ENCODE results near the gene GNL1. TPM values are rescaled to one million over a fixed set of nuclear protein-coding genes. Genes with fewer than 3 reads are reported as not detected.

The GNL1 gene
- total RNA-seq, 4 donors from 2014 or later: 13.5 to 34.1 (median 20.7) TPM

DNA sequence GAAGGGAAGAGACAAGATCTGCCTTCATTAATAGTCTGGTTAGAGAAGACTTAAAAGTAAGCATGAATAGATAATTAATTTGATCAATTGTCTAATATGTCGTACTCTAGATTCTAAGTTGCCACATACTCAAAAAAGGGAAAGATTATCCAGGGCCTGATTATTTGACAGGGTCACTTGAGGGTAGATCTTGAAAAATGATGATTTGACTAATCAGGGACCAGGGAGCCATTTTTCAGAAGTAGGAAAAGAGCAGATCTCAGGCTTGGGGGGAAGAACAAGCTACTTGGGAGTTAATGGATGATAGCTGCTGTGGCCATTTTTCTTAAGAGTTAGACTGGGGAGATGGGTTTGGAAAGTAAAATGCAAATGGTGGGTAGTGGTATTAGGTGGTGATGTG is 36.0 kb upstream of the GNL1 start:
- intact Hi-C loops (cut with DNase I; ENCODE audit: low total_unique reads): no loop called here
- 97 to 100% methylated on average over 1 of the region's 1 CpG for WGBS, 2 donors (ENCODE audit: low coverage in 1 of 2)
- no peak overlapping the region for H3K27ac ChIP-seq

DNA sequence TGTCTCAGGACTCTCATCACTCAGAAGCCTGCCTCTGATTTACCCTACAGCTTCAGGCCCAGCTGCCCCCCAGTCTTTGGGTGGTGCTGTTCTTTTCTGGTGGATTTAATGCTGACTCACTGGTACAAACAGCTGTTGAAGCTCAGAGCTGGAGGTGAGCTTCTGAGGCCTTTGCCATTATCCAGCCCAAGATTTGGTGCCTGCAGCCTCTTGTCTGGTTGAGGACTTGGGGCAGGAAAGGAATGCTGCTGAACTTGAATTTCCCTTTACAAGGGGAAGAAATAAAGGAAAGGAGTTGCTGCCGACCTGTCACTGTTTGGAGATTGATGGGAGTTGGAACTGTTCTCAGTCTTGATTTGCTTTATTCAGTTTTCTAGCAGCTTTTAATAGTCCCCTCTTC is 34.7 kb upstream of the GNL1 start:
- Histone ChIP-seq H3K27ac (no peak overlapping the region), H3K9me3 (no peaks in the 10 kb centered on the region), H3K4me3 (no peak overlapping the region), H3K36me3 (peaks cover 0 to 43% (median 21%) of the 10 kb centered on the region in 4 donors), H3K27me3 (no peaks in the 10 kb centered on the region), H3K4me1 (no peaks in the 10 kb centered on the region)
- 50 to 61% methylated on average over 1 of the region's 1 CpG for WGBS, 2 donors (ENCODE audit: low coverage in 1 of 2)
- DNase-seq: no peak
- intact Hi-C loops (cut with DNase I; ENCODE audit: low total_unique reads): no loop called here
- in situ Hi-C loops (cut with MboI; ENCODE audit: low pct_ligation_motif_present in 1 of 4, low pct_unique_long_range_greater_than_20kb in 1 of 4, low sequenced_read_pairs in 3 of 4): no loop called here
- TF ChIP-seq EP300 (IDR thresholded peaks at IDR 0.05; ENCODE audit: low read depth) (no peak), POLR2A (IDR thresholded peaks at IDR 0.05) (no peak), POLR2AphosphoS5 (IDR thresholded peaks at IDR 0.05) (no peak)
- TF ChIP-seq, protein P1, sequence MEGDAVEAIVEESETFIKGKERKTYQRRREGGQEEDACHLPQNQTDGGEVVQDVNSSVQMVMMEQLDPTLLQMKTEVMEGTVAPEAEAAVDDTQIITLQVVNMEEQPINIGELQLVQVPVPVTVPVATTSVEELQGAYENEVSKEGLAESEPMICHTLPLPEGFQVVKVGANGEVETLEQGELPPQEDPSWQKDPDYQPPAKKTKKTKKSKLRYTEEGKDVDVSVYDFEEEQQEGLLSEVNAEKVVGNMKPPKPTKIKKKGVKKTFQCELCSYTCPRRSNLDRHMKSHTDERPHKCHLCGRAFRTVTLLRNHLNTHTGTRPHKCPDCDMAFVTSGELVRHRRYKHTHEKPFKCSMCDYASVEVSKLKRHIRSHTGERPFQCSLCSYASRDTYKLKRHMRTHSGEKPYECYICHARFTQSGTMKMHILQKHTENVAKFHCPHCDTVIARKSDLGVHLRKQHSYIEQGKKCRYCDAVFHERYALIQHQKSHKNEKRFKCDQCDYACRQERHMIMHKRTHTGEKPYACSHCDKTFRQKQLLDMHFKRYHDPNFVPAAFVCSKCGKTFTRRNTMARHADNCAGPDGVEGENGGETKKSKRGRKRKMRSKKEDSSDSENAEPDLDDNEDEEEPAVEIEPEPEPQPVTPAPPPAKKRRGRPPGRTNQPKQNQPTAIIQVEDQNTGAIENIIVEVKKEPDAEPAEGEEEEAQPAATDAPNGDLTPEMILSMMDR (IDR thresholded peaks at IDR 0.05): no peak

More for the DNA sequence above, 36.0 kb upstream of the GNL1 start:
- TF ChIP-seq EP300 (IDR thresholded peaks at IDR 0.05; ENCODE audit: low read depth) (no peak), POLR2AphosphoS5 (IDR thresholded peaks at IDR 0.05) (no peak), POLR2A (IDR thresholded peaks at IDR 0.05) (no peak)
- TF ChIP-seq, protein P1 (IDR thresholded peaks at IDR 0.05): no peak
- in situ Hi-C loops (cut with MboI; ENCODE audit: low pct_ligation_motif_present in 1 of 4, low pct_unique_long_range_greater_than_20kb in 1 of 4, low sequenced_read_pairs in 3 of 4): no loop called here
- Histone ChIP-seq H3K27me3 (no peaks in the 10 kb centered on the region), H3K36me3 (peaks cover 0 to 31% (median 12%) of the 10 kb centered on the region in 4 donors), H3K4me3 (no peak overlapping the region), H3K9me3 (no peaks in the 10 kb centered on the region), H3K4me1 (no peaks in the 10 kb centered on the region)
- no peak for DNase-seq

DNA sequence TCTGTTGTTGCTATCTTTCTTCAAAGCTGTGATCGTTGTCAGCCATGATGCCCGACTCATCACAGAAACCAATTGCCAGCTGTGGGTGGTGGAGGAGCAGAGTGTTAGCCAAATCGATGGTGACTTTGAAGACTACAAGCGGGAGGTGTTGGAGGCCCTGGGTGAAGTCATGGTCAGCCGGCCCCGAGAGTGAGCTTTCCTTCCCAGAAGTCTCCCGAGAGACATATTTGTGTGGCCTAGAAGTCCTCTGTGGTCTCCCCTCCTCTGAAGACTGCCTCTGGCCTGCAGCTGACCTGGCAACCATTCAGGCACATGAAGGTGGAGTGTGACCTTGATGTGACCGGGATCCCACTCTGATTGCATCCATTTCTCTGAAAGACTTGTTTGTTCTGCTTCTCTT is 34.2 kb upstream of the GNL1 start:
- Histone ChIP-seq H3K27me3 (no peaks in the 10 kb centered on the region), H3K36me3 (peaks cover 0 to 48% (median 23%) of the 10 kb centered on the region in 4 donors), H3K4me1 (no peaks in the 10 kb centered on the region), H3K9me3 (no peaks in the 10 kb centered on the region), H3K27ac (no peak overlapping the region), H3K4me3 (no peak overlapping the region)
- intact Hi-C loops (cut with DNase I; ENCODE audit: low total_unique reads): no loop called here
- WGBS, 2 donors (ENCODE audit: low coverage in 1 of 2): 84 to 86% methylated on average over 4 to 8 of the region's 8 CpGs
- no peak for DNase-seq
- TF ChIP-seq POLR2AphosphoS5 (IDR thresholded peaks at IDR 0.05) (no peak), EP300 (IDR thresholded peaks at IDR 0.05; ENCODE audit: low read depth) (no peak), POLR2A (IDR thresholded peaks at IDR 0.05) (no peak)
- TF ChIP-seq, protein P1 (IDR thresholded peaks at IDR 0.05): no peak
- in situ Hi-C loops (cut with MboI; ENCODE audit: low pct_ligation_motif_present in 1 of 4, low pct_unique_long_range_greater_than_20kb in 1 of 4, low sequenced_read_pairs in 3 of 4): no loop called here

DNA sequence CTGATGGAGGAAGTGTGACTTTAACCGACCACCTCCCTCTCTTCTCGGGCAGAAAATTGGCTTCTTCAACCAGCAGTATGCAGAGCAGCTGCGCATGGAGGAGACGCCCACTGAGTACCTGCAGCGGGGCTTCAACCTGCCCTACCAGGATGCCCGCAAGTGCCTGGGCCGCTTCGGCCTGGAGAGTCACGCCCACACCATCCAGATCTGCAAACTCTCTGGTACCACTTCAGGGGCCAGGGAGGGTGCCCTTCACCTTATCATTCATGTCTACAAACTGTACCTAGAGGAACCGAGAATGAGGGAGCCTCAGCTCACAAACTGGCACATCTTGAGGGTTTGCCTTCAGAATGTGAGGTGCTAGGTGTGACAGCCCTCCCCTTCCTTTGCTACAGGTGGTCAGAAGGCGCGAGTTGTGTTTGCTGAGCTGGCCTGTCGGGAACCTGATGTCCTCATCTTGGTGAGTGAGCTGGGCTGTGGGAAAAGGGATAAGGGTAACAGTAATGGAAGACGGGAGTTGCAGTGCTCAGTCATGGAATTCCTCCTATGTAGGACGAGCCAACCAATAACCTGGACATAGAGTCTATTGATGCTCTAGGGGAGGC is 33.6 kb upstream of the GNL1 start:
- peaks cover 0 to 54% (median 26%) of the 10 kb centered on the region in 4 donors for H3K36me3 ChIP-seq
- H3K27me3 ChIP-seq: no peaks in the 10 kb centered on the region
- DNase-seq: no peak
- H3K4me3 ChIP-seq: no peak overlapping the region
- no peak for TF ChIP-seq EP300 (IDR thresholded peaks at IDR 0.05; ENCODE audit: low read depth)
- TF ChIP-seq POLR2A (IDR thresholded peaks at IDR 0.05): no peak
- TF ChIP-seq POLR2AphosphoS5 (IDR thresholded peaks at IDR 0.05): no peak
- TF ChIP-seq, protein P1 (IDR thresholded peaks at IDR 0.05): no peak
- no peaks in the 10 kb centered on the region for H3K4me1 ChIP-seq
- no peak overlapping the region for H3K27ac ChIP-seq
- no peaks in the 10 kb centered on the region for H3K9me3 ChIP-seq
- 67 to 91% methylated on average over 3 to 15 of the region's 15 CpGs for WGBS, 2 donors (ENCODE audit: low coverage in 1 of 2)
- in situ Hi-C loops (cut with MboI; ENCODE audit: low pct_ligation_motif_present in 1 of 4, low pct_unique_long_range_greater_than_20kb in 1 of 4, low sequenced_read_pairs in 3 of 4): no loop called here
- intact Hi-C loops (cut with DNase I; ENCODE audit: low total_unique reads): no loop called here
